GM19099 (cell line): ENCODE data around the gene KIRREL3.

Source experiments
- POLR2A ChIP-seq: IDR thresholded peaks from 3 replicates; pipeline ENCODE4 v1.6.1; 2011; ENCODE audit warnings: low read depth; ENCODE audit not compliant: insufficient read length; ENCODE audit errors: extremely low read depth

Gene KIRREL3

DNA sequence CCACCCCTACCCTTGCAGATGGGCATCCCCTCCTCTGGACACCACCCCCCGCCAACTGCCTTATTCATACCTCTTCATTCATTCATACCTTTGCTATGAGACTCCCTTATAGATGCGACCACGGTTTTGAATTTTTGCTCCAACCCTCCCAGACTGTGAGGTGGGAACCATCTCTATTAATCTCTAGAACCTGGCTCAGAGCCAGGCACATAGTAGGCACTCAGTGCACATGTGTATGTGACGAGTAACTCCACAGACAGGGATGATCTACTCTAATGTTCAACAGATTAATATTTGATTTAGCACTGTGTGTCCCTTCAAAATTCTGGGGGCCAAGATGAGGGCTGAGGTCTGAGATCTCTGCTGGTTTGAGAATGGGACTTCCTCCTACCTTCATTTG is 424.7 kb downstream of the KIRREL3 start:
- no peak for TF ChIP-seq POLR2A

DNA sequence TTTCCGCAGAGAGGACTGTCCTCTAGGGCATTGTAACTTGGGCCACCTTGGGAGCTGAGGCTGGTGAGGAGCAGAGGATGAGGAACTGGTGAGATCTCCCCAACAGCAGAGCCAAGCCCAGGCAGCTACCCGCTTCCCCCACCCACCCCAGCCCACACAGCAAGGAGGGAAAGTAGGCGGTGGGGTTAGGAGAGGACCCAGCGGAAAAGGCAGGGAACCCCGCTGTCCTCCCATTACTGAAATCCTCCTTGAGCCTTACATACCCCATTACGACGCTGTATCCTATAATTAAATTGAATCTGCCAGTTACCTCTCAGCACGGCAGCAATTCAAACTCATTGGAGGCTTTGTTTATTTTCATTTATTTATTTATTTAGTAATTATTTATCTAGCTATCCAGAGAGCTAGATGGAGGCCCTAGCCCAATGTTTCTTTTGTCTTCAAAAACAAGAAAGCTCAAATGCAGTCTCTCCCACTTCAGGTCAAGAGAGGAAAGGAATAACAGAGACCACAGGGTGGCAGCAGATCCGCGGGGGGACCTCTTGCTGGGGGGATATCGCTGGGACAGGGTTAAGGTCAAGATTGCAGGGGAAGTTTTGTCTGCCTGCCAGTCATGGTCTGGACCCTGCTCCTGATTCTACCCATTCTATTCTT is 427.1 kb downstream of the KIRREL3 start:
- no peak for TF ChIP-seq POLR2A

GRCh38 chr11:126570489-126570888 is 430.1 kb downstream of the KIRREL3 start:
- no peak for TF ChIP-seq POLR2A

DNA sequence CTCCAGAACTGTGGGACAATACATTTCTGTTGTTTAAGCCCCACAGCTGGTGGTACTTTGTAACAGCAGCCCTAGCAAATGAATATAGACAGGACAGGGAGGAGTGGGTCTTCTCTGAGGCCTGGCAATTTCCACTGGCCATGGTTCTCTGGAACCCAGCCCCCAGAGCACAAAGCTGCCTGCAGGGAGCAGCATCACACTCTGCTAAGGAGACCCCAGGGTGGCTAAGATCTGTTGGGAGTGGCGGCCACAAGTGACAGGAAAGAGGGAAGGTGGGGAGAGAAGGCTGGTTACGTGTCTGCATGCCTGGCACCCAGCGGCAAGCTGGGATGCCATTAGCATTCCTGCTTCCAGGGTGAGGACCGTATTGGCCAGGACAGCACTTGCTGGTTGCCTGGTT is 433.2 kb downstream of the KIRREL3 start:
- TF ChIP-seq POLR2A, result no peak

DNA sequence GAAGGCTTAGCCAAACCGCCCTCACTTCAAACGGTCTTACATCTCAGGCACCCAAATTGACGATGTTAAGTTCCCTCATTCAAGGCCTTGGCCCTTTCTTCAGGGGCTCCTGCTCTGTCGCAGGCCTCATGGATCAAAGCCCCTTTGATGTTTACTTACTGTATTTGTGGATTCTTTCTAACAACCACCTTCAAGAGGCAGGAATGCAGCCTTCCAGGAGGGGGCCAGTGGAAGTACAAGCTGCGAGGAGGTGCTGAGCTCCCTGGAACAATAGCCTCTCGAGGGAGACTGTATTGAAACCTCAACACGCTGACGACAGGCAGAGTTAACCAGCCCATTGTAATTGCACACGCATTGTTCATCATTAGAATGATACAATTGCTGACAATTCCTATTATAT is 436.0 kb downstream of the KIRREL3 start:
- TF ChIP-seq POLR2A, result no peak

DNA sequence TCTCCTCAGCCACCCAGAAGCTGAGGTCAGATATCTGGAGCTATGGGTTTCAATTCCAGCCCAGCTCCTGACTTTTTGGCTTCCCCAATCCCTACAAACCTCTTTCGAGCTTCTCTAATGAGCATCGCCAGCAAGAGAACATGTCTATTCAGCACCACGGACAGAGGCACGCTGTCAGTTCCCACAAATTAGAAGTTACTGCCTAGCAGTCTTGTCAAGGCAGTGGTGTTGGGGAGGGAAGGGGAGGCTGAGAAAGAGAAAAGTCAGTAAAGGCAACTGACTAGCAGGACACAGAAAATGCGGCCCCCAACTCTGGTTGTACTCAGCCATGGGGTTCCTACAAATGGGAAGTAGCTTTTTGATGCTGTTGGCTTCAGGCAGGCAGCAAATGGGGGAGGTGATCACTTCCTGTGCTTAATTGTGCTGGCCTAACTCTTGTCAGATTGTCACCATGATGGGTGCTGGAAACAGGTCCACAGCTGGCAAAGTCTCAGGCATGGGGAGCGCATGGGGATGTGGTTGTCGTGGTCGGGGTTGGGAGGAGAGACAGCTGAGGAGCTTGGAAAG is 439.2 kb downstream of the KIRREL3 start:
- no peak for TF ChIP-seq POLR2A

DNA sequence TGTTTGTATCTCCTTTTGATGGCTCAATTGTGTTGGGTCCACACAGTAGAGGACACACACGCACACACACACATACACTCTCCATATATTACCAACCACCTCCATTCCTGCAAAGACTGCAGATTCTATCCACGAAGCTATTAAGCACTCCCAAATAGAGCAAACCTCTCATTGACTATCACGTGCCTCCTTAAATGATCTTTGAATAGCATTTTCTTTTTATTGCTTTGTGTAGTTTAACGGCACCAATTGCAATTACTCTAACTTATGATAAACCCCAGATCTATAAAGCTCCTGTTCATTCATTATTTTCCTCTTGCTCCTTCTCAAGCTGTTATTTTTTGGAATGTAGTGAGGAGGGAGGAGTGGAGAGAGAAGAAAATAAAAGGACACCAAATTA is 440.3 kb downstream of the KIRREL3 start:
- no peak for TF ChIP-seq POLR2A

DNA sequence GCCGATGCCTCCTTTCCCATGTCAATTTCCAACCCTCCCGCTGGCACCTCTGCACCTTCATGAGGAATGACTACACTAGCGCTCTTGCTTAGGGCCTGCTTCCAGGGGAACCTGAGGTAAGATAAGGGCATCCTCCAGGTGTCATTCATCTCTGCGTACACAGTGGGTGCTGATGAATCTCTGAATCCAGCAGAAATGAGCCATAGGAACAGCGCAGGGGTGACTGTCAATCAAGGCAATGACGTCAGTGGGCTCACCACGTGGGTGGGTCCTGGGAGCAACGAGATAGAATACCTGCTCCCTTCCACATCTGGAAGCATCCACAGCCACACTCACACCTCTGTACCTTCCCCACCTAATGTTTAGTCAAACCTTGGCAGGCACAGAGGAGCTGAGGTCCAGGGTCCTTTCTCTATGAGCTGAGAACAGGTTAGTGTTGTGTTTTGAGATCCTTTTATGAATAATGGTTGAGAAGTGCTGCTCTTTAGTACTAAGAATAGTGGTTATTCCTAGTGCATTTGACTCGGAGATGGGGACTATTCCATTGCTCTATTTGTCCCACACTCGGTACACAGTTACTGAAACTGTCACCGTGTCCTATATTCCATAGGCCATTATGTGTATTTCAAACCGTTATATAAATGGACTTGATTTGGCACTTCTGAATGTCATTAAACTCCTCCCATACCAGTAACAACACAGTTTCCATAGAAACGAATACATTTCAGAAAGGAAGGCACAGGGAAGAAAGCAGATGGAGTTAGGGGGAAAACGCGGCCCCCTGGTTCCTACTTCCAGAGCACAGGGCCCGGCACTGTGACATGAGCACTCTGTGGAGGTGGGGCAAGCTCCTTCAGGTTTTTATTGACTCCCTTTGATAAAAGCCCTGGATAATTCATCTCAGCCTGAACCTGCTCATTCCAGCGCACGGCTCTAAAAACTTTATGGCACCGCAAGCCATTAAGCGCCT is 451.7 kb downstream of the KIRREL3 start:
- TF ChIP-seq POLR2A, result no peak

DNA sequence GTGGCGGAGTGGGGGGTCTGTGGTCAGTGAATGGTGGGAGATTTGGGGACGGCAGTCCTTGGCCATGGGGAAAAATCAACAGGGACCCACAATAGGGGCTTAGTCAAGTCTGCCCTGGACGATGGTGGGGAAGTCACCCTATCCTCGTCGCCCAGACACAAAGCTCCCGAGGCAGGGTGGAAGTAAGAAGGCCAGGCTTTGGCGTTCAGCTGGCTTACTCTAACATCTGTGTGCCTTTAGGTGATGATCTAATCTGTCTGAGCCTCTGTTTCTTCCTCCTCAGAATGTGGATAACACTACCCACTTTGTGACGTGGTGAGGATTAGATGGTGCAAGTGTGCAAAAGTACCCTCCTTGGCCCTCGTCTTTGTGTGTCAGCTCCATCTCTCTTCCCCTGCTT is 452.9 kb downstream of the KIRREL3 start:
- no peak for TF ChIP-seq POLR2A

DNA sequence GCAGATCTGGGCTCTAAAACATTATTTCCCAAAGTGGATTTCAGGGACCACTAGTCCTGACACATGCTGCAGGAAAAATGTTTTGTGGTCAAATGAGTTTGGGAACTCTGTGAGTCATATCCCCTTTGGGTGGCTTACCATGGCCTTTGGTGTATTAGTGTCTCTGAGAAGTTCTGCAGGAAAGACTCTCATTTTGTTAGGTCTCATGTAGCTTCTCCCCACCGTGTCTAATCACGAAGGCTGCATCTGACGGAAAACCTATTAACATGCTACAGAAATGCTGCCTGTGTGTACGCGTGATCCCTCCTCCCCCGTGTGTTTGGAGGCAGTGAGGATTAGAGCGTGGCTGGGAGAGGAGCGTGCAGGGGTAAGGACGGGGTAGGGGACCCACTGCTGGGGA is 453.4 kb downstream of the KIRREL3 start:
- no peak for TF ChIP-seq POLR2A

GRCh38 chr11:126546694-126547093 is 453.9 kb downstream of the KIRREL3 start:
- TF ChIP-seq POLR2A, result no peak

DNA sequence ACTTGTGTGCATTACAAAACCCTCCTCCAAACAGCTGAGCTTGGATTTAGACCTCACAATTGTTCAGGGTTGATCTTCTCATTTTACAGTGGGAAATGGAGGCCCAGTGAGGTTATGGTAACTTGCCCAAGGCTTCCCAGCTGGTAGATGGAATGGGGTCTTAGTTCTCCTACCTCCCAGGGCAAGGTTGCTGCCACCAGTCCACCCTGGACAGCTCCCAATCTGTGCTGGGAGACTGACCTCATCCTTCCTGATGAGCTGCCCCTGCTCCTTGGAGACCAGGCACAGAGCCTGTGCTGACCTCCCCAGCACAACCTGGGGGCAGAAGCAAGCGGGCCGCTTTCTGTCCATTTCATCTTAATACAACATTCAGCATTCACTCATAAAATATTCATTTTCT is 454.4 kb downstream of the KIRREL3 start:
- no peak for TF ChIP-seq POLR2A

GRCh38 chr11:126545057-126545555 is 455.5 kb downstream of the KIRREL3 start:
- TF ChIP-seq POLR2A, result no peak

- TF ChIP-seq POLR2A, result no peak
These were observed 456.2 kb downstream of the KIRREL3 start for GRCh38 chr11:126544108-126545056.

- no peak for TF ChIP-seq POLR2A
These were observed 456.9 kb downstream of the KIRREL3 start for GRCh38 chr11:126543691-126544090.

DNA sequence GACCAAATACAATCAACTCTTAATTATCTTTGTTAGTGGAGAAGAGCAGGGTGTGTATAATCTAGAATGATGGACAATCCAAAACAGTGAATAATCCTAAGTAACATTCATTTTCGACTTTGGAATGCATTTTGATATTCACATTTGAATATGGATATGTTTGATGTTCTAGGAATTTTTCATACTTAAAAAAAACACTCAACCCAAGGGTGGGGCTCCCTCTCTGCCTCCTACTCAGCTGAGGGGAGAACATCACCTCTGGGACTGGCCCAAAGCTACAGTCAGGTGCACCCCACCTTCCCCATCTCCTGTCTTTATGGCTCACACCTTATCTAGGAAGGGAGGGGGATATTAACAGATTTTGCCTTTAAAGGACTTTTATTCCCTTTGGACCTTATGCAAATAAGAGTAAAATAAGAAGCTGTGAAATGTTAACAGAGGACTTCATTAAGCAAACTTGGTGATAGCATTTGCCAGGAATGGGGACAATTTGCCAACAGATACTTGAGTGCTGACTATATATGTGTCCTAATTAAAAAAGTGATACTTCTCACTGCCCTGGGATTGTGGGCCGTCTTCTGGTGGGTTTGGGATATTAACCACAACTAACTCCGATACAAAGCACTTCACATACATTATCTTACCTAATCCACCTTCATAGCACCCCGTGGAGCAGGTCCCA is 458.1 kb downstream of the KIRREL3 start:
- TF ChIP-seq POLR2A, result no peak
